Erythroblast (primary cell): Measurements from ENCODE around the gene HSPB1.

Experiments used
- GATA1 ChIP-seq: IDR thresholded peaks from 2 replicates; pipeline ENCODE4 v1.6.1; 2011; ENCODE audit warnings: low read depth, mild to moderate bottlenecking, control low read depth, low read length, moderate library complexity
- POLR2A ChIP-seq: IDR thresholded peaks from 2 replicates; pipeline ENCODE4 v1.6.1; 2011; ENCODE audit warnings: mild to moderate bottlenecking, low read length

DNA sequence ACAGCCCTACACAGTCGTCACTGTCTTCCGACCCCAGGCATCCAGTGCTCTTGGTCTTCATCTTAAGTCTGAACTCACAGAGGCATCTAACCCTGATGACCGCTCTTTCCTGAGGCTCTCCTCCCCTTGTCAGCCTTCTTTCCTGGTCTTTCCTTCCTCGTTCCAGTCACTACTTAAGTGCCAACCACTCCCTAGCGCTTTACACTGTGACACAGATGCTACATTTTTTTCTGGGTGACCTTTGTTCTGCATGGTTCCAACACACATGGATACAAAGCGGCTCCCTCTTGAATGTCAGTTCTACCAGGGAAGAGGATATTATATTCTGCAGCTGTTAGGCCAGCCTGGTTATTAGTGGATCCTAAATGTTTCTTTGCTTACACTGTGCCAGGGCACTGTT lies 43.6 kb downstream of the HSPB1 start:
- TF ChIP-seq POLR2A (no peak), GATA1 (no peak)
